Parathyroid adenoma (tissue), 2 donors: ENCODE results near the gene SKP1.

ENCODE experiments used
- H2AFZ ChIP-seq: fragments of 300-600 bp; sonication (generic); one replicate; pipeline ENCODE4 v1.7.0; 2017; ENCODE audit warnings: antibody characterized with exemption, mild to moderate bottlenecking
- H3K27ac ChIP-seq: fragments of 300-600 bp; sonication (generic); one replicate; pipeline ENCODE4 v1.7.0; 2017
- H3K27me3 ChIP-seq: fragments of 300-600 bp; sonication (generic); one replicate; pipeline ENCODE4 v1.7.0; 2017; ENCODE audit warnings: low read length; ENCODE audit not compliant: control insufficient read depth, insufficient read depth
- H3K36me3 ChIP-seq: fragments of 300-600 bp; sonication (generic); one replicate; pipeline ENCODE4 v1.7.0; 2017; ENCODE audit warnings: low read length; ENCODE audit not compliant: control insufficient read depth, insufficient read depth
- H3K4me1 ChIP-seq: fragments of 300-600 bp; sonication (generic); one replicate; pipeline ENCODE4 v1.7.0; 2017; ENCODE audit warnings: control low read depth
- H3K4me2 ChIP-seq: fragments of 300-600 bp; sonication (generic); one replicate; pipeline ENCODE4 v1.7.0; 2017; ENCODE audit warnings: low read length
- H3K4me3 ChIP-seq: fragments of 300-600 bp; sonication (generic); one replicate; pipeline ENCODE4 v1.7.0; 2017; ENCODE audit warnings: low read depth, low read length
- H3K79me2 ChIP-seq: fragments of 300-600 bp; sonication (generic); one replicate; pipeline ENCODE4 v1.7.0; 2017; ENCODE audit warnings: control low read depth
- H3K9ac ChIP-seq: fragments of 300-600 bp; sonication (generic); one replicate; pipeline ENCODE4 v1.7.0; 2017; ENCODE audit warnings: mild to moderate bottlenecking
- H3K9me3 ChIP-seq: fragments of 300-600 bp; sonication (generic); one replicate; pipeline ENCODE4 v1.7.0; 2017; ENCODE audit warnings: low read length; ENCODE audit not compliant: control insufficient read depth
- TF ChIP-seq, protein P1 (sequence below): fragments of 300-600 bp; sonication (generic); IDR thresholded peaks from one replicate; pipeline ENCODE4 v1.7.0; 2017; ENCODE audit warnings: antibody characterized with exemption, mild to moderate bottlenecking
- donor health status: primary hyperparathyroidism.

Gene SKP1

DNA sequence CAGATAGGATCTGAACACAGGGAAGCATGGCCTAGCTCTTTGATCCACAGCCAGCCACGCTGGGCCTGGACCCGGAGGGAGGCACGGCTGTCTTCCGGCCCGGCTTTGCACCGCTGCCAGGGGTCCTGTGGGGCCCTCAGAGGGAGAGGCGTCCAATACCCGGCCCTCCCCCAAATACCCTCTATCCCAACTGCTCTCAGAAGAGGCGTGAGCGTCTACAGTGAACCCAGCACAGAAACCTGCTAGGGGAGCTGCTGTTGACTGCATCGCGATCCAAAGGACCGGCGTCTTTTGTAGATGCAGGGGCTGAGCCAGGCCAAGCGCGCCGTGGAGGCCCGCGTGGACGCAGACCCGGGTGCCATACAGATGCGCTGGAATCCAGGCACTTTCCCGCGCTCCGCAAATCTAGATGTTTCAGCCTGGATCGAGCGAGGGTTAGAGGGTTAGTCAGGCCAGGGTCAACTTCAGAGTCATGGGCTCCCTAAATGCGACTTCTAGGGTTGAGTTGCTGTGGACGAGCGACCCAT is 63.3 kb downstream of the SKP1 start:
- Histone ChIP-seq H3K79me2 (no peaks in the 10 kb centered on the region), H3K4me3 (no peak overlapping the region), H3K36me3 (no peaks in the 10 kb centered on the region), H3K27me3 (no peaks in the 10 kb centered on the region), H3K4me1 (peaks cover 9% of the 10 kb centered on the region), H2AFZ (peak overlapping the region; percentile 94), H3K27ac (no peak overlapping the region), H3K9me3 (no peaks in the 10 kb centered on the region), H3K9ac (no peak overlapping the region), H3K4me2 (peak overlapping the region; percentile 78)
- TF ChIP-seq, protein P1, sequence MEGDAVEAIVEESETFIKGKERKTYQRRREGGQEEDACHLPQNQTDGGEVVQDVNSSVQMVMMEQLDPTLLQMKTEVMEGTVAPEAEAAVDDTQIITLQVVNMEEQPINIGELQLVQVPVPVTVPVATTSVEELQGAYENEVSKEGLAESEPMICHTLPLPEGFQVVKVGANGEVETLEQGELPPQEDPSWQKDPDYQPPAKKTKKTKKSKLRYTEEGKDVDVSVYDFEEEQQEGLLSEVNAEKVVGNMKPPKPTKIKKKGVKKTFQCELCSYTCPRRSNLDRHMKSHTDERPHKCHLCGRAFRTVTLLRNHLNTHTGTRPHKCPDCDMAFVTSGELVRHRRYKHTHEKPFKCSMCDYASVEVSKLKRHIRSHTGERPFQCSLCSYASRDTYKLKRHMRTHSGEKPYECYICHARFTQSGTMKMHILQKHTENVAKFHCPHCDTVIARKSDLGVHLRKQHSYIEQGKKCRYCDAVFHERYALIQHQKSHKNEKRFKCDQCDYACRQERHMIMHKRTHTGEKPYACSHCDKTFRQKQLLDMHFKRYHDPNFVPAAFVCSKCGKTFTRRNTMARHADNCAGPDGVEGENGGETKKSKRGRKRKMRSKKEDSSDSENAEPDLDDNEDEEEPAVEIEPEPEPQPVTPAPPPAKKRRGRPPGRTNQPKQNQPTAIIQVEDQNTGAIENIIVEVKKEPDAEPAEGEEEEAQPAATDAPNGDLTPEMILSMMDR = no peak

DNA sequence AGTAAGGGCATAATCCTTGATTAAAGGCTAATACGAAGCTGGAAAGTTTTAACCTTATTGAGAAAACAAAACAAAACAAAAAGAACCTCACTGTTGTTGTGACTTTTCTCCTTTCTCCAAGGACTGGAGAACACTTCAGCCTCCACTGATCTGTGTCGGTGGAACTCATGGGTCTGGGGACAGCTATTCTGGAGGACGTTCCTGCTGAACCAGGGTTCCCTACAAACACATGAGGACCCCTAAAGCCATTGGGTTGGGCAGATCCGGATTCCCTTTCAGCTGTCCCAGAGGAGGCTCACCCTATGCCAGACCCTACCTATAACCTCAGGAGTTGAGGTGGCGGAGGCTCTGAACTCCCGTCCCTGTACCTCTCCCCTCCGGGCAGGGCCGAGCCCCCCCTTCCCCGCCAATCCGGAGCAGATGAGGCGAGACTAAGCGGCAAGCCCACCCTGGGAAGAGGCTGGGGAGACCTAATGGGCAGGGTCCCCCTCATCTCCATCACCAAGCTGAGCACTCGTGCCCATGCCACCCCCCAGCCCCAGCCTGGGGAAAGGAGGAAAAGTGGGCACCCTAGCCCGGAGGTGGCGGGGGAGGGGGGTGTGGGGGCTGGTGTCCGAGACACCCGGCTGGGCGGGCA is 63.9 kb downstream of the SKP1 start:
- H3K4me1 ChIP-seq = peaks cover 9% of the 10 kb centered on the region
- no peaks in the 10 kb centered on the region for H3K36me3 ChIP-seq
- H3K27me3 ChIP-seq = no peaks in the 10 kb centered on the region

DNA sequence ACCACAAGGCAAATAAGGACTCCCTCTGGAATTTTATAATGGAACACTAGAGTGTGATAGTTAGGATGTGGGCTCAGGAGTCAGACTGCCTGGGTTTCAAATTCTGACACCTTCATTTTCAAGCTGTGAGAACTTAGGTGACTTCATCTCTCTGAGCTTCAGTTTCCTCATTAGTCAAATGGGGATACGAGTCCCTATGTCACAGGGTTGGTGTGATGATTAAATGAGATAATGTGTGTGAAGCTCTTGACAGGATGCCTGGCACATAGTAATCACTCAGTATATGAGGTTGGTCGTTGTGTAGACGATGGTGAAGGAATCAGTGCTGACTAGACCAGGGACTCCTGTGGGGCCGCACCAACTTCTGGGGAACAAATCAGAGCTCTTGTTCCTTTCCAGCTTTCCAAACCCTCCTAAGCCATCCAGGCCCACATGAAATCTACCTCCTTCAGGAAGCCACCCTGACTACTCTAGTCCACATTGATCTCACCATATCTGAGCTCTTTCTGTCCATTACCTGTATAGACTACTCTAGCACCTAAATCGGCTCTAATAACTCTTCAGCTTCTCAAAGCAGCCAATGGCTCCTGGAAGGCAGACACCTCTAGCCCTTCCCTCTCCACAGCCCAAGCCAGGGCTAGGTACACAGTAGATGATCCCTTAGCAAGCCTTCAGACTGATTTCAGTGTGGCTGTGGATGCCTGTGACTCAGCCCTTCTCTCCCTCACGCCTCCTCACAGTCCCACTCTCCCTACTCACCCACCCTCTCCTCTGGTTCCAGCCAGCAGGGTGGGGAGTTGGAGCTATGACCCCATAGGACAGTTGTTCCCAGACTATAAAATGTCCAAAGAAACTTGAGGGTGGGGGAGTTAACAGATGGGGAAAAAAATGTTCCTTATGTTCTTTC is 64.8 kb downstream of the SKP1 start:
- TF ChIP-seq, protein P1 = no peak
- Histone ChIP-seq H3K79me2 (no peaks in the 10 kb centered on the region), H3K9me3 (no peaks in the 10 kb centered on the region), H2AFZ (no peak overlapping the region), H3K4me2 (no peak overlapping the region), H3K36me3 (no peaks in the 10 kb centered on the region), H3K27me3 (no peaks in the 10 kb centered on the region), H3K4me1 (peaks cover 17% of the 10 kb centered on the region), H3K9ac (no peak overlapping the region), H3K27ac (no peak overlapping the region), H3K4me3 (no peak overlapping the region)

More for the DNA sequence above, 63.9 kb downstream of the SKP1 start:
- TF ChIP-seq, protein P1 = no peak
- Histone ChIP-seq H3K4me3 (no peak overlapping the region), H2AFZ (no peak overlapping the region), H3K27ac (no peak overlapping the region), H3K4me2 (no peak overlapping the region), H3K9me3 (no peaks in the 10 kb centered on the region), H3K79me2 (no peaks in the 10 kb centered on the region), H3K9ac (no peak overlapping the region)

DNA sequence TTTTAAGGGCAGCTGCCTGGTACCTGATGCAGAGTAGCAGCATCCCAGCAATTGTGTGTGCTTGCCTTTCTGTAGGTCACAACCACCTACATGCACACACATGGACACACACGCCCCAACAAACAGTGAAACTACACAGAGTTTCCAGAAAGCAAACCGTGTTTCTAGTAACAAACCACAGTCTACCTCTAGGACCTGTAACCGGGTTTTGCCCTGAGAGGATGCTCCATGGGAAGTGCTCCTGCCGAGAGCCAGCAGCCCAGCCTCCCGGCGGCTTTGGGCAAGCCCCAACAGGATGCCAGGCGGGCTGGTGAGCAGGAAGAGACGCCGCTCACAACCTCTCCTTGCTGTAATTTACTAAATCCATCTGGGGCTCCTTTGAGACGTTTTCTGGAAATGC is 66.4 kb downstream of the SKP1 start:
- H3K4me3 ChIP-seq = no peak overlapping the region
- H3K36me3 ChIP-seq = no peaks in the 10 kb centered on the region
- H3K4me2 ChIP-seq = no peak overlapping the region
- no peaks in the 10 kb centered on the region for H3K79me2 ChIP-seq
- H3K27ac ChIP-seq = no peak overlapping the region
- no peaks in the 10 kb centered on the region for H3K27me3 ChIP-seq
- no peak overlapping the region for H2AFZ ChIP-seq
- no peaks in the 10 kb centered on the region for H3K9me3 ChIP-seq
- H3K9ac ChIP-seq = no peak overlapping the region
- peaks cover 18% of the 10 kb centered on the region for H3K4me1 ChIP-seq
- TF ChIP-seq, protein P1 = no peak
